ENCODE results near the gene KCNK16. TPM values are rescaled to one million over a fixed set of nuclear protein-coding genes. Genes with fewer than 3 reads are reported as not detected.
"Not testable (repeated sequence)": the region's sequence is repeated elsewhere in the genome, so short reads cannot be mapped to it uniquely, and the experiment has no call there.

Gene KCNK16
- total RNA-seq, 1 donor: not detected

GRCh38 chr6:39312912-39313525 lies 9.5 kb downstream of the KCNK16 start:
- no peak for DNase-seq (ENCODE audit: low read depth in 2 of 3, low spot score in 2 of 3)

DNA sequence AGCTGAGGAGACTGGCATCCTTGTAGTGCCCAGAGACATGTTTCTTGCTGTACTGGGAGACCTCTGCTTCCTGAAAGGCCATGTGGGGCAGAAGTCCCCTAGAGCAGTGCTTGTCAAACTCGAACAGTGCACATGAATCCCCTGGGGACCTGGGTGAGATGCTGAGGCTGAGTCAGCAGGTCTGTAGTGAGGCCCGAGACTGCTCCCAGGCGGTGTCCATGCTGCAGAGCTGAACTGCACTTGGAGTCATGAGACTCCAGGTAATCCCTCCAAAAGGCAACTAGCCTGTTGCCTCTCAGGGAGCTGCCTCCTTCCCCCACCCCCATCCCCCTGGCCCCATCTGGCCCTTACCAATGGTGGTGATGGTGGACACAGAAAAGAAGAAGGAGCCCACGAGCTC lies 12.0 kb downstream of the KCNK16 start:
- DNase-seq (ENCODE audit: low read depth in 2 of 3, low spot score in 2 of 3): no peak

- peak in 2 of 3 donors; percentile 47 to 71 for DNase-seq (ENCODE audit: low read depth in 2 of 3, low spot score in 2 of 3)
Measured at GRCh38 chr6:39309942-39310531, 12.5 kb downstream of the KCNK16 start.

GRCh38 chr6:39307462-39307861 lies 15.0 kb downstream of the KCNK16 start:
- DNase-seq (ENCODE audit: low read depth in 2 of 3, low spot score in 2 of 3): no peak

- DNase-seq (ENCODE audit: low read depth in 2 of 3, low spot score in 2 of 3): no peak
Measured at GRCh38 chr6:39304951-39305350, 17.6 kb downstream of the KCNK16 start.

GRCh38 chr6:39303425-39304153 lies 18.9 kb downstream of the KCNK16 start:
- no peak for DNase-seq (ENCODE audit: low read depth in 2 of 3, low spot score in 2 of 3)

DNA sequence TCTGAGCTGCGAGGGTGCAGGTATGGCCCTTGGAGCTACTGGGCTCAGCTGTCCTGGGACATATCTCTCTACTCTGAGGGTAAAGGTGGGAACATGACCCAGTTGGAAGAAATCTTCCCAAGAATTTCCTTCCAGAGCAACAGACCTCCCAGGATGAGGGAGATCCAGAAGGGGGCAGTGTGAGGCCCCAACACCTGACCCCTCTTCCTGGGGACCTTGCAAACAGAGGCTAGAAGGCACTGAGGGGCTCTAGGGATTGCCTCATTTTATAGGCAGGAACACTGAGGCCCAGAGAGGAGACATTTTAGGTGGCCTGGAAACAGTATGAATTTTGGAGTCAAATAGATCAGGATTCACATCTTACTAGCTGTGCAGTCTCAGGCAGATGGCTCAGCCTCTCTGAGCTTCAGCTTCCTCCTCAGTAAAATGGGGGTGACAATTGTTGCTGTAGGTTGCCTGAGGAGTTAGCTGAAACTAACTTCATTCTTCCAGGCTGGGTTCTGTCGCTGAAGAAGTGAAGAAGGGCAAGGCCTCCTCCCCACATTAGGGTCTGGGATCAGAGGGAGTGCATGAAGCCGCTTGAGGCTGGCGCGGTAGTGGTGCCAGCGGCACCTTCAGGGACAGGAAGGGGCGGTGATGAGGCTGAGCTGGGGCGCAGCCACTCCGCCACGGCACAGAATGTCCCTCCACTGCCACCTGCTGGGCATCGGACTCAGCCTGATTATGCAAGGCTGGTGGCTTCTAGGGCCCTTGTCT lies 19.7 kb downstream of the KCNK16 start:
- DNase-seq (ENCODE audit: low read depth in 2 of 3, low spot score in 2 of 3): peak; percentile 58 to 90 (median 81)

DNA sequence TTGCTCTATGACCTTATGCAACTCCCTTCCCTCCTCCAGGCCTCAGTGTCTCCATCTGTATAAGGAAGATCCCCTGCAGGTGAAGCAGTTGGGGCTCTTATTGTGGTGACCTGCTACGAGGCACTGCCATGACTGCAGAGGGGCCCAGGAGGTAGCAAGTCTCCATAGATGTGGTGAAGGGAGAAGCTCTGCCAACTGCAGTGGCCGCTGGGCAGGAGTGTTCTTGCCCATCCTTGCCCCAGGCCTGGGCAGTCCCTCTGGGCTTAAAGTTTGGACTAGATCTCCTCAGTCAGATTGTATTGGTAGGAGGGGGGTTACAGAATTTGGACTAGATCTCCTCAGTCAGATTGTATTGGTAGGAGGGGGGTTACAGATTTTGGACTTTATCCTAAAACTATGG lies 20.5 kb downstream of the KCNK16 start:
- no peak for DNase-seq (ENCODE audit: low read depth in 2 of 3, low spot score in 2 of 3)

GRCh38 chr6:39301606-39302005 lies 20.9 kb downstream of the KCNK16 start:
- DNase-seq (ENCODE audit: low read depth in 2 of 3, low spot score in 2 of 3): no peak

DNA sequence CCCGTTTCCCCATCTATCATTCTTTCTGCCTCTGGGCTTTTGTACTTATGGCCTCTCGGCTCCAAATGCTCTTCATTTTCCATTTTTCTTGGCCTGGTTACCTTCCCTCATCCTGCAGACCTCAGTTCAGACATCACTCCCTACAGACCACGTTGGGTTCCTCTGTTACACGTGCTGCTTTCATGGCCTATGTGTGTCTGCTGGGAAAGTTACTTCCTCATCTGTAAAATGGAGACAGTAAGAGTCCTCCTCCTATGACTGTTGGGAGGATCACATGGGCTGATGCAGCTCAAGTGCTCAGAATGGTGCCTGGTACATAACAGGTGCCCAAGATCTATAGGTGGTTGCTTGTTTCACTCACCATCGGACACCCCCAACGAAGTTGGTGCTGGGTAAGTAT lies 21.8 kb downstream of the KCNK16 start:
- DNase-seq (ENCODE audit: low read depth in 2 of 3, low spot score in 2 of 3): no peak

DNA sequence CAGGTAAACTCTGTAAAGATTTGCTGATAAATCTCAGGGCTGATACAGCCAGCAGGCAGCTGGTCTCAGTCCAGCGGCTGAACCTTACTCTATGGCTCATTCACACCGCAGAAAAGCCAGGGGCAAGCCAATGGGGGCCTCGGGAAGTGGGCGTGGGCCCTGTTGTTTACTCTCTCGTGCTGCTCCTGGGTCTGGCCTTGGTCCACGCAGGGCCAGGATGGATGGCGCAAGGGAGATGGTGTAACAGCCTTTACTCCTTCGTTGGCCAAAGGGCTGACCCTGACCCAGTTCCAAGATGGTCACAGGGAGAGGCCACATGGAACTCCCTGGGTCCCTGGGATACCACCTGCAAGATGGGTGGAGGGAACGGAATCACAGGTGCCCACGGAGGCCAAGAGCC lies 24.4 kb downstream of the KCNK16 start:
- no peak for DNase-seq (ENCODE audit: low read depth in 2 of 3, low spot score in 2 of 3)

DNA sequence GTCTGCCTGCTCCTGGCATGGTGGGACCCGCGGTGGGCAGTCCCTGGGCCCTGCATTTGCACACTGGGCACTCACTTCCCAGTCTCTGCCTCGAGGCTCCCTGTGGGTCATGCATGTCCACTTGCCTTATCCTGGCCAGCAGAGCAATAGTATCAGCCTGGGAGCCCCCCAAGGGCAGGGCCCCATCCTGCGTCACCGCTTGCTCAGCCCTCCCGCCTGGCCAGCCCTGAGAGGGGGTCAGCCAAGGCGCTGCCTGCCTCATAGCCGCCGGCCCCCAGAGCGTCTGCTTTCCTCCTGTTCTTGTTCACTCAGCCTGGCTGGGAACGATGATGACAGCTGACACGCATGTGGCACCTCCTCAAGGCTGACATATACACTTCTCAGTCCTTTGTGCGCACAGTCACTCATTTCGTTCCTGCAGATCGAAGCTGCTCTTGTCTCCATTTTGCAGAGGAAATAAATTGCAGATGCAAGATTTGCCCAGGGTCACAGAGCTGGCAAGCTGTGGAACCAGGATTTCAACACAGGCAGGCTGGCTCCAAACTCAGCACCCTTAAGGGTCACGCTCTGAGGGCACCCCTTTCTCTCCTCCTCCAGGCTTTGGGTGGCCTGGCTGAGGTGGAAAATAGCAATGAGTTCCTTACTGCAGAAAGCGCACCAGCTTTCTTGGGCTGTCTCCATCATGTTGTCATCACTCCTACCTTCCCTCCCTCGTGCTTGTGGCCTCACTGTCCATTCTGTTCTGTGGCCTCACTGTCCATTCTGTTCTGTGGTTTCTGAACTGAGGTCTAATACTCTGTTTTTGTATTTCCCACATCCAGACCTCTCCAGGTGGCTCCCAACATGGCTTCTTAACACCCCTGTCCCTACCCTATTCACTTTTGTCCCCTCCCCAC lies 25.5 kb downstream of the KCNK16 start:
- DNase-seq (ENCODE audit: low read depth in 2 of 3, low spot score in 2 of 3): no peak

DNA sequence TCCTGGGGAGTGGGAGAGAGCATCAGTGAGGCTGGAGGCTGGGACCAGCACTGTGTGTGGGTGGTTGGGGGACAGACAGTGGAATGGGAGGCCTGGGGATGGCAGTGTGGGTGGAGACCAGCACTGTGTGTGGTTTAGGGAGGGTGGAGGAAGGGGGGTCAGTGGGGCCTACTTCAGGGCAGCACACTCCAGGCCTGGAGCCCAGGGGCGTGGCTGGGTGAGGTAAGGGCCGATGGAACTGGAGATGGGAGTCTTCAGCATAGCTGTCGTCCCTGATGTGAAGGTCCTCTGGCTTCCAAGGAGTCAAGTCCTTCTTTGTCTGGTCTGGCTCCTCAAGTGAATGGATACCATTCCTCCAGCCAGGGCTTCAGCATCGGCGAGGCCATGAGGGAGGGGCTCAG lies 26.9 kb downstream of the KCNK16 start:
- no peak for DNase-seq (ENCODE audit: low read depth in 2 of 3, low spot score in 2 of 3)

DNA sequence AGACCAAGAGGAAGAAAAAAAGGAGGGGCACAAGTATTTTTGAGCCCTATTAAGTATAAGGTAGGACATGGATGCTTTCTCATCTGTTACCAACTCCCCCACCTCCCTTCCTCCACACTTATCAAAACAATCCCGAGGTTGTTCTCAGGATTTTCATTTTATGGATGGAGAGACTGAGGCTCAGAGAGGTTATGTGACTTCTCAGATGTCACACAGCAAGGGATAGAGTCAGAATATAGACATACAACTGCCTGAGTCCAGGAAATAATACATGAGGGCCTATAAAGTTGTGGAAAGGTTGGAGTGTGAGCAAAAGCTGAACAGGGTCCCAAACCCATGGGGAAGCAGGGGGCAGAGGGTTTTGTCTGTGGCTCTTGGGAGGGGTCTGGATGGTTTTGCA lies 27.6 kb downstream of the KCNK16 start:
- no peak for DNase-seq (ENCODE audit: low read depth in 2 of 3, low spot score in 2 of 3)

DNA sequence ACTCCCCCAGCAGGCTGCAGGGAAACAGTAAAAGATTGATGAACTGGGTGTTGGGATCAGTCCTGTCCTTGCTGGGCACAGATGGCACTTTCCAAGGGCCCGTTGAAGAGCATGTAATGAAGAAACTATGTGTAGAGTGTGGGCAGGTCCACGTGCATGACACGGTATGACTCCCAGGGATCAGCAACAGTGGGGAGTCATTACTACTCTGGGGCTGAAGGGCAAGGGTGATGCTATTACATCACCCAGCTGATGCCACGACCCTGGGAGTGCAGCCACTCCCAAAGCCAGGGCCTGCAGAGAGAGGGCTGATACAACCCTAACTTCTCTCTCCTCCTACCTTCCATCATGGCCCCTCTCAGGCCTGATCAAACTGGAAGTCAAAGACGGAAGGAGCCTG lies 28.4 kb downstream of the KCNK16 start:
- DNase-seq (ENCODE audit: low read depth in 2 of 3, low spot score in 2 of 3): no peak

- DNase-seq (ENCODE audit: low read depth in 2 of 3, low spot score in 2 of 3): no peak
Measured at GRCh38 chr6:39292637-39293036, 29.9 kb downstream of the KCNK16 start.

DNA sequence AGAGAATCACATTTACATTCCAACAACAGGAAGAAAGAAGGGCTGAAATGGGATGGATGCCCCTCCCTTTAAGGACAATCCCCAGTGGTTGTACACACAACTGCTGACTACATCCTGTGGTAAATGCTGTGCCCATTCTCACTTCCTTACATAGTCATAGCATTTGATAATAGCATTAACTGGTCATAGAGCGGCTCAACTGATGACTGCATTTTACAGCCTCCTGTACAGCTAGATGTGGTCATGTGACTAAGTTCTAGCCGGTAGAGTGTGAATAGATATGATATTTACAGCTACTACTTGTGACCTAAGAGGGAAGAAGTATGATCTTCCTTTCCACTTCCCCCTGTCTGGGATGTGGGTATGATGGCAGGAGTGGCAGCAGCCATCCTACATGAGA lies 33.0 kb downstream of the KCNK16 start:
- no peak for DNase-seq (ENCODE audit: low read depth in 2 of 3, low spot score in 2 of 3)

- no peak for DNase-seq (ENCODE audit: low read depth in 2 of 3, low spot score in 2 of 3)
Measured at GRCh38 chr6:39287601-39288000, 34.9 kb downstream of the KCNK16 start.

- not testable (repeated sequence) for DNase-seq (ENCODE audit: low read depth in 2 of 3, low spot score in 2 of 3)
Measured at GRCh38 chr6:39286596-39286995, 35.9 kb downstream of the KCNK16 start.

- DNase-seq (ENCODE audit: low read depth in 2 of 3, low spot score in 2 of 3): no peak
Measured at GRCh38 chr6:39282774-39283173, 39.7 kb downstream of the KCNK16 start.

Data from hematopoietic multipotent progenitor cell (in vitro differentiated cells).